Hepatocyte (in vitro differentiated cells): ENCODE data around the gene CCDC148. TPM values are rescaled to one million over a fixed set of nuclear protein-coding genes. Genes with fewer than 3 reads are reported as not detected.
"Not testable (repeated sequence)": the region's sequence is repeated elsewhere in the genome, so short reads cannot be mapped to it uniquely, and the experiment has no call there.

Source experiments
- DNase-seq: peaks from one replicate; pipeline ENCODE4 v3.0.0-alpha.2; 2016; ENCODE audit warnings: low spot score
- H2AFZ ChIP-seq: fragments of 200-600 bp; sonication (generic); 2 replicates; pipeline ENCODE4 v1.6.0; 2016; ENCODE audit warnings: antibody characterized with exemption, mild to moderate bottlenecking
- H3K27ac ChIP-seq: fragments of 200-600 bp; sonication (generic); 2 replicates; pipeline ENCODE4 v1.5.1; 2016; ENCODE audit warnings: mild to moderate bottlenecking
- H3K27me3 ChIP-seq: fragments of 200-600 bp; sonication (generic); 2 replicates; pipeline ENCODE4 v1.6.1; 2016
- H3K36me3 ChIP-seq: fragments of 200-600 bp; sonication (generic); replicated peaks from 2 replicates; pipeline ENCODE4 v1.5.1; 2016; ENCODE audit warnings: low read depth; ENCODE audit not compliant: insufficient read depth
- H3K4me1 ChIP-seq: fragments of 200-600 bp; sonication (generic); 2 replicates; pipeline ENCODE4 v1.5.1; 2016; ENCODE audit warnings: mild to moderate bottlenecking, moderate library complexity; ENCODE audit not compliant: insufficient read depth
- H3K4me2 ChIP-seq: fragments of 200-600 bp; sonication (generic); 2 replicates; pipeline ENCODE4 v1.6.0; 2016
- H3K4me3 ChIP-seq: fragments of 200-600 bp; sonication (generic); 2 replicates; pipeline ENCODE4 v1.5.1; 2016; ENCODE audit warnings: mild to moderate bottlenecking
- H3K79me2 ChIP-seq: fragments of 200-600 bp; sonication (generic); 2 replicates; pipeline ENCODE4 v1.6.0; 2017; ENCODE audit warnings: mild to moderate bottlenecking
- H3K9me2 ChIP-seq: fragments of 200-600 bp; sonication (generic); replicated peaks from 2 replicates; pipeline ENCODE4 v1.6.0; 2017; ENCODE audit warnings: mild to moderate bottlenecking; ENCODE audit not compliant: insufficient read depth
- H3K9me3 ChIP-seq: fragments of 200-600 bp; sonication (generic); 2 replicates; pipeline ENCODE4 v1.5.1; 2016; ENCODE audit warnings: low read depth, mild to moderate bottlenecking
- H4K20me1 ChIP-seq: fragments of 200-600 bp; sonication (generic); 2 replicates; pipeline ENCODE4 v1.6.0; 2016; ENCODE audit warnings: mild to moderate bottlenecking; ENCODE audit not compliant: insufficient read depth, poor library complexity, severe bottlenecking
- EZH2 ChIP-seq: fragments of 200-600 bp; sonication (generic); IDR thresholded peaks from 2 replicates; pipeline ENCODE4 v1.6.1; 2016; ENCODE audit warnings: antibody characterized with exemption, mild to moderate bottlenecking, borderline replicate concordance
- EZH2phosphoT487 ChIP-seq: fragments of 200-600 bp; sonication (generic); IDR thresholded peaks from one replicate; pipeline ENCODE4 v1.6.1; 2018; ENCODE audit warnings: antibody characterized with exemption, mild to moderate bottlenecking, low read depth, moderate library complexity; ENCODE audit not compliant: unreplicated experiment, severe bottlenecking
- WGBS: methylation state at CpG from one replicate; pipeline ENCODE4 v1.1.6; 2016; ENCODE audit warnings: low lambda C conversion rate; ENCODE audit errors: missing lambda C conversion rate; 5-methylcytosine and 5-hydroxymethylcytosine counted together
- polyA plus RNA-seq: library from polyadenylated mRNA; unstranded; fragments of >200 nt; fragmentation: Nextera tagmentation; extraction: Ambion mirVana; gene quantifications from 2 replicates; pipeline ENCODE4 v1.2.1, GENCODE V29; 2016
- total RNA-seq: library from RNA; depleted of rRNA; stranded (reverse); fragments of >200 nt; gene quantifications from 2 replicates; pipeline ENCODE4 v1.2.3, GENCODE V29; 2014
- TF ChIP-seq, protein P1 (sequence below): fragments of 200-600 bp; sonication (generic); IDR thresholded peaks from 2 replicates; pipeline ENCODE4 v1.5.1; 2016; ENCODE audit warnings: antibody characterized with exemption, mild to moderate bottlenecking; ENCODE audit not compliant: poor library complexity

CCDC148 gene
- total and polyA plus RNA-seq, 2 experiments from 2014 or later, result 0.62 to 2.2 TPM

- 85% methylated on average over 2 of the region's 2 CpGs for WGBS
- DNase-seq, result no peak
- H3K9me2 ChIP-seq, result no peaks in the 10 kb centered on the region
Measured at GRCh38 chr2:158357699-158358098, 98.9 kb downstream of the CCDC148 start.

GRCh38 chr2:158357122-158357521, 99.4 kb downstream of the CCDC148 start:
- Histone ChIP-seq H4K20me1 (no peaks in the 10 kb centered on the region), H3K4me2 (no peak overlapping the region), H2AFZ (no peak overlapping the region), H3K9me3 (no peaks in the 10 kb centered on the region), H3K4me1 (no peaks in the 10 kb centered on the region), H3K27ac (no peak overlapping the region), H3K36me3 (no peaks in the 10 kb centered on the region), H3K4me3 (no peak overlapping the region), H3K27me3 (no peaks in the 10 kb centered on the region), H3K79me2 (no peaks in the 10 kb centered on the region), H3K9me2 (no peaks in the 10 kb centered on the region)
- WGBS, result 100% methylated on average over 1 of the region's 1 CpG
- no peak for DNase-seq
- TF ChIP-seq, protein P1, sequence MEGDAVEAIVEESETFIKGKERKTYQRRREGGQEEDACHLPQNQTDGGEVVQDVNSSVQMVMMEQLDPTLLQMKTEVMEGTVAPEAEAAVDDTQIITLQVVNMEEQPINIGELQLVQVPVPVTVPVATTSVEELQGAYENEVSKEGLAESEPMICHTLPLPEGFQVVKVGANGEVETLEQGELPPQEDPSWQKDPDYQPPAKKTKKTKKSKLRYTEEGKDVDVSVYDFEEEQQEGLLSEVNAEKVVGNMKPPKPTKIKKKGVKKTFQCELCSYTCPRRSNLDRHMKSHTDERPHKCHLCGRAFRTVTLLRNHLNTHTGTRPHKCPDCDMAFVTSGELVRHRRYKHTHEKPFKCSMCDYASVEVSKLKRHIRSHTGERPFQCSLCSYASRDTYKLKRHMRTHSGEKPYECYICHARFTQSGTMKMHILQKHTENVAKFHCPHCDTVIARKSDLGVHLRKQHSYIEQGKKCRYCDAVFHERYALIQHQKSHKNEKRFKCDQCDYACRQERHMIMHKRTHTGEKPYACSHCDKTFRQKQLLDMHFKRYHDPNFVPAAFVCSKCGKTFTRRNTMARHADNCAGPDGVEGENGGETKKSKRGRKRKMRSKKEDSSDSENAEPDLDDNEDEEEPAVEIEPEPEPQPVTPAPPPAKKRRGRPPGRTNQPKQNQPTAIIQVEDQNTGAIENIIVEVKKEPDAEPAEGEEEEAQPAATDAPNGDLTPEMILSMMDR, result no peak
- TF ChIP-seq EZH2phosphoT487 (no peak), EZH2 (no peak)

More at GRCh38 chr2:158357699-158358098, 98.9 kb downstream of the CCDC148 start:
- TF ChIP-seq, protein P1, result no peak
- TF ChIP-seq EZH2 (no peak), EZH2phosphoT487 (no peak)
- Histone ChIP-seq H3K27ac (no peak overlapping the region), H3K4me2 (no peak overlapping the region), H3K79me2 (no peaks in the 10 kb centered on the region), H4K20me1 (no peaks in the 10 kb centered on the region), H2AFZ (no peak overlapping the region), H3K4me1 (no peaks in the 10 kb centered on the region), H3K4me3 (no peak overlapping the region), H3K36me3 (no peaks in the 10 kb centered on the region), H3K9me3 (no peaks in the 10 kb centered on the region), H3K27me3 (no peaks in the 10 kb centered on the region)

- H3K79me2 ChIP-seq, H2AFZ ChIP-seq, H3K9me3 ChIP-seq, H3K27me3 ChIP-seq, H3K9me2 ChIP-seq, H3K4me2 ChIP-seq, H3K4me3 ChIP-seq, H3K36me3 ChIP-seq, H4K20me1 ChIP-seq, H3K27ac ChIP-seq, DNase-seq, H3K4me1 ChIP-seq: not testable (repeated sequence)
- WGBS, result 66% methylated on average over 7 of the region's 14 CpGs
Measured at GRCh38 chr2:158351466-158351816, 105.1 kb downstream of the CCDC148 start.

DNA sequence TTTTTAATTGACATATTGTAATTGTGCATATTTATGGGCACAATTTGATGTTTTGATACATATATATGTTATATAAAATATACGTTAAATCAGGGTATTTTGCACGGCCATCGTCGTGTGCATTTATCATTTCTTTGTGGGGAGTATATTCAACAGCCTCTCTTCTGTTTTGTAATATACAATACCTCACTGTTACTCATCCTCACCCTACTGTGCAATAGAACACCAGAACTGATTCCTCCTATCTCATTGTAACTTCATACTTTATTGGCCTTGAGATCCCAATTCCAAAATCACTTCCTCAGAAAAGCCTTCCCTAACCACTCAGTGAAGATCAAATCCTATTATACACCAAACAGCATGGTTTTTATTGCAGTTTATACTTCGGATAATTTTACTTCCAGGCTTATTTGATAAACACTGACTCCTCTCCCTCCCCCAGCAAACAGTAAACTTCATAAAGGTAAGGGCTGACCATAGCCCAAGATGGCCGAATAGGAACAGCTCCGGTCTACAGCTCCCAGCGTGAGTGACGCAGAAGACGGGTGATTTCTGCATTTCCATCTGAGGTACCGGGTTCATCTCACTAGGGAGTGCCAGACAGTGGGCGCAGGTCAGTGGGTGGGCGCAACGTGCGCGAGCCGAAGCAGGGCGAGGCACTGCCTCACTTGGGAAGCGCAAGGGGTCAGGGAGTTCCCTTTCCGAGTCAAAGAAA, 105.6 kb downstream of the CCDC148 start:
- not testable (repeated sequence) for H3K9me3 ChIP-seq, H3K9me2 ChIP-seq, H3K79me2 ChIP-seq, H3K4me1 ChIP-seq, H3K4me2 ChIP-seq, H3K36me3 ChIP-seq, DNase-seq, H3K4me3 ChIP-seq, H3K27ac ChIP-seq, H4K20me1 ChIP-seq, H3K27me3 ChIP-seq, H2AFZ ChIP-seq
- WGBS, result 95% methylated on average over 17 of the region's 20 CpGs
